GM19193 (cell line): ENCODE measurements around the gene ARHGEF28.

Experiments
- POLR2A ChIP-seq: IDR thresholded peaks from 4 replicates; pipeline ENCODE4 v1.6.1; 2011; ENCODE audit not compliant: insufficient read depth, insufficient read length; ENCODE audit errors: extremely low read depth

The ARHGEF28 gene

GRCh38 chr5:73686912-73687311, 60.9 kb downstream of the ARHGEF28 start:
- TF ChIP-seq POLR2A: no peak

- no peak for TF ChIP-seq POLR2A
Observed at GRCh38 chr5:73687357-73687756, 61.4 kb downstream of the ARHGEF28 start.

- TF ChIP-seq POLR2A: no peak
Observed at GRCh38 chr5:73690015-73690414, 64.0 kb downstream of the ARHGEF28 start.

GRCh38 chr5:73691302-73692080, 65.5 kb downstream of the ARHGEF28 start:
- no peak for TF ChIP-seq POLR2A

GRCh38 chr5:73692166-73692640, 66.2 kb downstream of the ARHGEF28 start:
- no peak for TF ChIP-seq POLR2A

GRCh38 chr5:73692981-73693380, 67.0 kb downstream of the ARHGEF28 start:
- no peak for TF ChIP-seq POLR2A

- no peak for TF ChIP-seq POLR2A
Observed at GRCh38 chr5:73693573-73694061, 67.6 kb downstream of the ARHGEF28 start.

GRCh38 chr5:73694089-73694488, 68.1 kb downstream of the ARHGEF28 start:
- TF ChIP-seq POLR2A: no peak

- no peak for TF ChIP-seq POLR2A
Observed at GRCh38 chr5:73698011-73698410, 72.0 kb downstream of the ARHGEF28 start.

GRCh38 chr5:73701566-73701965, 75.6 kb downstream of the ARHGEF28 start:
- no peak for TF ChIP-seq POLR2A

GRCh38 chr5:73702534-73702933, 76.5 kb downstream of the ARHGEF28 start:
- TF ChIP-seq POLR2A: no peak

- no peak for TF ChIP-seq POLR2A
Observed at GRCh38 chr5:73702951-73703350, 77.0 kb downstream of the ARHGEF28 start.

GRCh38 chr5:73705364-73705763, 79.4 kb downstream of the ARHGEF28 start:
- no peak for TF ChIP-seq POLR2A

GRCh38 chr5:73706963-73707362, 81.0 kb downstream of the ARHGEF28 start:
- no peak for TF ChIP-seq POLR2A

- no peak for TF ChIP-seq POLR2A
Observed at GRCh38 chr5:73709536-73710129, 83.6 kb downstream of the ARHGEF28 start.

- TF ChIP-seq POLR2A: no peak
Observed at GRCh38 chr5:73716284-73716808, 90.3 kb downstream of the ARHGEF28 start.
